ENCODE data around the gene NTRK1. TPM values are rescaled to one million over a fixed set of nuclear protein-coding genes. Genes with fewer than 3 reads are reported as not detected.

Gene NTRK1
- total RNA-seq, 2 donors from 2014 or later: 0.42 to 0.81 TPM

GRCh38 chr1:156862584-156862983 is 1.9 kb downstream of the NTRK1 start:
- H3K4me1 ChIP-seq (ENCODE audit: control insufficient read depth in 1 of 2, low read depth in 2 of 2): peaks cover 16 to 27% of the 10 kb centered on the region in 2 donors
- DNase-seq (ENCODE audit: low spot score) (no peak), ATAC-seq (ENCODE audit: insufficient number of reproducible peaks, low FRiP score, low read depth) (no peak)
- no peaks in the 10 kb centered on the region for H3K9me3 ChIP-seq
- H3K36me3 ChIP-seq: no peaks in the 10 kb centered on the region
- TF ChIP-seq CTCF (IDR thresholded peaks at IDR 0.05): no peak
- H3K4me3 ChIP-seq: no peak overlapping the region
- no peak overlapping the region for H3K27ac ChIP-seq
- peaks cover 15% of the 10 kb centered on the region for H3K27me3 ChIP-seq (replicated peaks; ENCODE audit: insufficient read depth)

GRCh38 chr1:156862997-156863599 is 2.4 kb downstream of the NTRK1 start:
- H3K36me3 ChIP-seq: no peaks in the 10 kb centered on the region
- H3K27me3 ChIP-seq (replicated peaks; ENCODE audit: insufficient read depth): peaks cover 15% of the 10 kb centered on the region
- no peak overlapping the region for H3K4me3 ChIP-seq
- peaks cover 16 to 27% of the 10 kb centered on the region in 2 donors for H3K4me1 ChIP-seq (ENCODE audit: control insufficient read depth in 1 of 2, low read depth in 2 of 2)
- ATAC-seq (ENCODE audit: insufficient number of reproducible peaks, low FRiP score, low read depth) (no peak), DNase-seq (ENCODE audit: low spot score) (no peak)
- no peaks in the 10 kb centered on the region for H3K9me3 ChIP-seq
- no peak overlapping the region for H3K27ac ChIP-seq
- TF ChIP-seq CTCF (IDR thresholded peaks at IDR 0.05): no peak

DNA sequence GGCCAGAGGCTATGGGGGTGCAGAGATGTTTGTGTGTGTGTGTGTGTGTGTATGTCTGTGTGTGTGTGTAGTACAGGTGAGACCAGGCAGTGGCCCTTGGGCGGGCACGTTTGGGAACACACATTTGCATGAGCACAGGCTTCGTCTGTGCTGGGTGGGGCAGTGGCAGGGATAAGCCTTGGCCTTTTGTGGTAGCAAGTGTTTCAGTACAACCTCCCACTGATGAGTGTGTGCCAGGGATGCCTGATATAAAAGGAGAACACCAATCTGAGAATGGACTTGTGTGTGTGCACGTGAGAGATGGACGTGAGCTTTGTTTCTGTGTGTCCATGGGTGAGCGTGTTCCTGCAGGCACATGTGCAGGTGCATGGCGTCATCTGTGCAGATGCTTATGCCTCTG is 3.0 kb downstream of the NTRK1 start:
- TF ChIP-seq CTCF (IDR thresholded peaks at IDR 0.05): no peak
- Histone ChIP-seq H3K27ac (no peak overlapping the region), H3K9me3 (no peaks in the 10 kb centered on the region), H3K27me3 (replicated peaks; ENCODE audit: insufficient read depth) (peaks cover 15% of the 10 kb centered on the region), H3K4me1 (ENCODE audit: control insufficient read depth in 1 of 2, low read depth in 2 of 2) (peaks cover 16 to 26% of the 10 kb centered on the region in 2 donors), H3K4me3 (no peak overlapping the region), H3K36me3 (no peaks in the 10 kb centered on the region)
- ATAC-seq (ENCODE audit: insufficient number of reproducible peaks, low FRiP score, low read depth): no peak
- DNase-seq (ENCODE audit: low spot score): no peak

GRCh38 chr1:156864796-156865195 is 4.1 kb downstream of the NTRK1 start:
- Histone ChIP-seq H3K4me3 (no peak overlapping the region), H3K27ac (no peak overlapping the region), H3K9me3 (no peaks in the 10 kb centered on the region), H3K27me3 (replicated peaks; ENCODE audit: insufficient read depth) (peaks cover 11% of the 10 kb centered on the region), H3K36me3 (no peaks in the 10 kb centered on the region), H3K4me1 (ENCODE audit: control insufficient read depth in 1 of 2, low read depth in 2 of 2) (peaks cover 7 to 14% of the 10 kb centered on the region in 2 donors)
- no peak for TF ChIP-seq CTCF (IDR thresholded peaks at IDR 0.05)
- DNase-seq (ENCODE audit: low spot score) (no peak), ATAC-seq (ENCODE audit: insufficient number of reproducible peaks, low FRiP score, low read depth) (no peak)

- Histone ChIP-seq H3K4me3 (no peak overlapping the region), H3K27ac (no peak overlapping the region), H3K36me3 (no peaks in the 10 kb centered on the region), H3K27me3 (replicated peaks; ENCODE audit: insufficient read depth) (peaks cover 9% of the 10 kb centered on the region), H3K9me3 (no peaks in the 10 kb centered on the region), H3K4me1 (ENCODE audit: control insufficient read depth in 1 of 2, low read depth in 2 of 2) (peaks cover 3 to 9% of the 10 kb centered on the region in 2 donors)
- DNase-seq (ENCODE audit: low spot score): no peak
- no peak for ATAC-seq (ENCODE audit: insufficient number of reproducible peaks, low FRiP score, low read depth)
- TF ChIP-seq CTCF (IDR thresholded peaks at IDR 0.05): no peak
Observed at GRCh38 chr1:156865258-156865657, 4.6 kb downstream of the NTRK1 start.
